Measurements from ENCODE around the gene SH3RF3.

DNA sequence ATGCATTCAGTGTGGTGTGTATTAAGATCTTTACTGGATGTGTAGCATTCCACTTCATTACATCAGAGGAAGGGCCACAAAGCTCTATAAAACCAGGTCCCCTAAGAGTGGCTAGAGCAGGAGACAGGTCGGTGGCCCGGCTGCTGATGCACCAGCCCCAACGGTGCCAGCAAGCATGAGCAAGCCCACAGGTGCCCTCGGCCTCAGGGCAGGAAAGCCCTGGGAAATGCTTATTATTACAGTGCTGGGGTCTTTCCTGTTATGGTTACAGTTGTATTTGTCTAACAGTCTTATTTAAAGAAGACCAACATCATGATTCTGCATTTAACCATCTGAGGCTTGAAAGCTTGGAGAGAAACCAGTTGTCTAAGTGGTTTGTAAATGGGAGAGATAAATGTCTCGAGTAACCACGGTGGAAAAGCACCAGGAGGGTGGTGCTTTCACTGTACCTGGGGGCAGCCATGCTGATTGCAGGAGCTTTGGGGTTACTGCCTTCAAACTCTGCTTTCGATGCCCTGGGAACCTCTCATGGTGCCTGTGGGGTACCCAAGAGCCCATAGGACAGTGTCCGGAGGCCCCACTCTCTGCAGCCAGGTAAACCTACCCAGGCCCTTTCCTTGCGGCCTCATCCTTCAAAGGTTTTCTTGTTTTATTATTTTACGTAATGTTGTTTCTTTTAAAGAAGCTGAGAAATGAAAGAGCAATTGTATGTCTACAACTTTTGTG, 133.1 kb downstream of the SH3RF3 start:
- TF ChIP-seq, protein P1, sequence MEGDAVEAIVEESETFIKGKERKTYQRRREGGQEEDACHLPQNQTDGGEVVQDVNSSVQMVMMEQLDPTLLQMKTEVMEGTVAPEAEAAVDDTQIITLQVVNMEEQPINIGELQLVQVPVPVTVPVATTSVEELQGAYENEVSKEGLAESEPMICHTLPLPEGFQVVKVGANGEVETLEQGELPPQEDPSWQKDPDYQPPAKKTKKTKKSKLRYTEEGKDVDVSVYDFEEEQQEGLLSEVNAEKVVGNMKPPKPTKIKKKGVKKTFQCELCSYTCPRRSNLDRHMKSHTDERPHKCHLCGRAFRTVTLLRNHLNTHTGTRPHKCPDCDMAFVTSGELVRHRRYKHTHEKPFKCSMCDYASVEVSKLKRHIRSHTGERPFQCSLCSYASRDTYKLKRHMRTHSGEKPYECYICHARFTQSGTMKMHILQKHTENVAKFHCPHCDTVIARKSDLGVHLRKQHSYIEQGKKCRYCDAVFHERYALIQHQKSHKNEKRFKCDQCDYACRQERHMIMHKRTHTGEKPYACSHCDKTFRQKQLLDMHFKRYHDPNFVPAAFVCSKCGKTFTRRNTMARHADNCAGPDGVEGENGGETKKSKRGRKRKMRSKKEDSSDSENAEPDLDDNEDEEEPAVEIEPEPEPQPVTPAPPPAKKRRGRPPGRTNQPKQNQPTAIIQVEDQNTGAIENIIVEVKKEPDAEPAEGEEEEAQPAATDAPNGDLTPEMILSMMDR (optimal IDR thresholded peaks at IDR 0.05 in 1 of 3, IDR thresholded peaks at IDR 0.05 in 1 of 3, conservative IDR thresholded peaks at IDR 0.05 in 1 of 3; ENCODE audit: extremely low read depth in 1 of 3, insufficient read depth in 2 of 3, low read length in 3 of 3) = no peak
- TF ChIP-seq EZH2 (IDR thresholded peaks at IDR 0.05; ENCODE audit: low read length) = no peak

All from keratinocyte (primary cell).